Fibroblast of the aortic adventitia (primary cell): ENCODE results near the gene NPLOC4. TPM values are rescaled to one million over a fixed set of nuclear protein-coding genes. Genes with fewer than 3 reads are reported as not detected.
A peak's percentile ranks its signal among the peaks of the same experiment; 100 is the strongest.

Experiments
- DNase-seq: peaks from one replicate; pipeline ENCODE4 v3.0.0-alpha.2; 2010; ENCODE audit warnings: low read depth
- H3K4me3 ChIP-seq: 2 replicates; pipeline ENCODE4 v1.5.1; 2011; ENCODE audit warnings: low read depth, mild to moderate bottlenecking, control low read depth, low read length, moderate library complexity
- total RNA-seq: library from RNA; depleted of rRNA; stranded (reverse); fragments of >200 nt; gene quantifications from 2 replicates; pipeline ENCODE4 v1.2.3, GENCODE V29; 2012; ENCODE audit warnings: low replicate concordance
- TF ChIP-seq, protein P1 (sequence below): IDR thresholded peaks from 2 replicates; pipeline ENCODE4 v1.5.1; 2011; ENCODE audit warnings: mild to moderate bottlenecking, low read length, control low read depth, inconsistent platforms; ENCODE audit not compliant: insufficient read depth

NPLOC4 gene
- total RNA-seq, 1 donor: 60.3 TPM

DNA sequence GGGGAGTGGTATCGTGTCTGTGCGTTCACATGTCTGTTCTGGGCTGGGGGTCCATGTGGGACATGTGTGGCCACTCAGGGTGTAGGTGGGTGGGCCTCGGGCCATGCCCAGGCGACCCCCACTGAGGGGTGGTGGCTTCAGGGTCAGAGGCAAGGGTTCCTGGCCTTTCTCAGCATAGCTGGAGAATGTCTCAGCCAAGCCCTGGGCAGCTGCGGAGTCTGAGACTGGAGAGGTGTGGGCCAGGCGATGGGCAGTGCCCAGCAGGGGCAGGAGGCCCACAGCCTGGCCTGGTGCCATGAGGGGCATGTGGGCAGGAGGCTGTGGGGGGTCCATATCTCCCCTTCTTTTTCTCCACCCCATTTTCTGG lies 107.5 kb downstream of the NPLOC4 start:
- TF ChIP-seq, protein P1, sequence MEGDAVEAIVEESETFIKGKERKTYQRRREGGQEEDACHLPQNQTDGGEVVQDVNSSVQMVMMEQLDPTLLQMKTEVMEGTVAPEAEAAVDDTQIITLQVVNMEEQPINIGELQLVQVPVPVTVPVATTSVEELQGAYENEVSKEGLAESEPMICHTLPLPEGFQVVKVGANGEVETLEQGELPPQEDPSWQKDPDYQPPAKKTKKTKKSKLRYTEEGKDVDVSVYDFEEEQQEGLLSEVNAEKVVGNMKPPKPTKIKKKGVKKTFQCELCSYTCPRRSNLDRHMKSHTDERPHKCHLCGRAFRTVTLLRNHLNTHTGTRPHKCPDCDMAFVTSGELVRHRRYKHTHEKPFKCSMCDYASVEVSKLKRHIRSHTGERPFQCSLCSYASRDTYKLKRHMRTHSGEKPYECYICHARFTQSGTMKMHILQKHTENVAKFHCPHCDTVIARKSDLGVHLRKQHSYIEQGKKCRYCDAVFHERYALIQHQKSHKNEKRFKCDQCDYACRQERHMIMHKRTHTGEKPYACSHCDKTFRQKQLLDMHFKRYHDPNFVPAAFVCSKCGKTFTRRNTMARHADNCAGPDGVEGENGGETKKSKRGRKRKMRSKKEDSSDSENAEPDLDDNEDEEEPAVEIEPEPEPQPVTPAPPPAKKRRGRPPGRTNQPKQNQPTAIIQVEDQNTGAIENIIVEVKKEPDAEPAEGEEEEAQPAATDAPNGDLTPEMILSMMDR: no peak
- no peak for DNase-seq
- H3K4me3 ChIP-seq: no peak overlapping the region

GRCh38 chr17:81528651-81529436 lies 108.1 kb downstream of the NPLOC4 start:
- TF ChIP-seq, protein P1: no peak

DNA sequence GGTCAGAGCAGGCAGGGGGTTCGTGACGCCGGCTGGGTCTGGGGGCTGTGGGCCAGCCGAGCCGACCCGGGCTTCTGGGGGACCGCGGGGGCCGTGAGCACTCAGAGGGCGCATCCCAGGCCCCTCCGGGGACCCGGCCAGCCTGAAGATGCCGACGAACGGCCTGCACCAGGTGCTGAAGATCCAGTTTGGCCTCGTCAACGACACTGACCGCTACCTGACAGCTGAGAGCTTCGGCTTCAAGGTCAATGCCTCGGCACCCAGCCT lies 108.6 kb downstream of the NPLOC4 start:
- DNase-seq: no peak
- H3K4me3 ChIP-seq: no peak overlapping the region
- TF ChIP-seq, protein P1: no peak

More at GRCh38 chr17:81528651-81529436, 108.1 kb downstream of the NPLOC4 start:
- no peak overlapping the region for H3K4me3 ChIP-seq
- no peak for DNase-seq

DNA sequence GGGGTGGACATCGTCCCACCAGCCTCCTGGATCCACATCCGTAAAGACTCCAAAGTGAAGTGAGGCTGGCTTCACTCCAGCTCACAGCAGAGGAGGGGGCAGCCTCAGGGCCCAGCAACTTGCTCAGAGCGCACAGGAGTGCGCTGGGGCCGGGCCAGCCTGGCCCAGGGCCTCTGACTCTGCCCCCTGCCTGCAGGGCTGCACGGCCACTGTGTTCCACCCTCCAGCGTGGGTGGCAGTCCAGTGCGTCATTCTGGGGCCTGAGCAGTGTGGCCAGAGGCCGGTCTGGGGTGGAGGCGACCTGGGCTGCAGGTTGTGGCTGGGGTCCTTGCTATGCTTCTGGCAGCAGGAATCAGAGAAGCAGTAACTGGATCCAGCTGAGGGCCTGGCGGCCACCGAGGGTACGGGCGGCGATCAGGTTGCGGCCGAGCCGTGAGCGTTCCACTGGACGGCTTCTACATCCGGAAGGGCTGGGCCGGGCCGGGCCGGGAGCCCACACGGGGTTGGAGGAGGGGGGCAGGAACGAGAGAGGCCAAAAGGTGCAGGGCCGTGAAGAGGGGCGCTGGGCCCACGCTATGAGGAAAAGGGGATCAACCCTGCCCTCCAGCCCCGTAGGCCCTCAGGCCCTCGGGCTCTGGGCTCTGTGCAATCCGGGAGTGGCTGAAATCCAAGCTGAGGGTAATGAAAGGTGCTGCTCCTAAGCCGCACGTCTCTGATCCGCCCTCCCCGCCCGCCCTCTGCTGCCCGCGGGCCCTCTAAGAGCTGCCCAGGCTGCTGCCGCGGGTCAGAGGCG lies 109.1 kb downstream of the NPLOC4 start, which contains the start of gene FSCN2:
Gene FSCN2 (plus strand): TSS at position 787 of the 793 bp plus-strand sequence. CDS start 155 bp downstream, outside the sequence.
- DNase-seq: no peak
- TF ChIP-seq, protein P1: peak; percentile 47
- H3K4me3 ChIP-seq: no peak within 1 kb of the TSS

DNA sequence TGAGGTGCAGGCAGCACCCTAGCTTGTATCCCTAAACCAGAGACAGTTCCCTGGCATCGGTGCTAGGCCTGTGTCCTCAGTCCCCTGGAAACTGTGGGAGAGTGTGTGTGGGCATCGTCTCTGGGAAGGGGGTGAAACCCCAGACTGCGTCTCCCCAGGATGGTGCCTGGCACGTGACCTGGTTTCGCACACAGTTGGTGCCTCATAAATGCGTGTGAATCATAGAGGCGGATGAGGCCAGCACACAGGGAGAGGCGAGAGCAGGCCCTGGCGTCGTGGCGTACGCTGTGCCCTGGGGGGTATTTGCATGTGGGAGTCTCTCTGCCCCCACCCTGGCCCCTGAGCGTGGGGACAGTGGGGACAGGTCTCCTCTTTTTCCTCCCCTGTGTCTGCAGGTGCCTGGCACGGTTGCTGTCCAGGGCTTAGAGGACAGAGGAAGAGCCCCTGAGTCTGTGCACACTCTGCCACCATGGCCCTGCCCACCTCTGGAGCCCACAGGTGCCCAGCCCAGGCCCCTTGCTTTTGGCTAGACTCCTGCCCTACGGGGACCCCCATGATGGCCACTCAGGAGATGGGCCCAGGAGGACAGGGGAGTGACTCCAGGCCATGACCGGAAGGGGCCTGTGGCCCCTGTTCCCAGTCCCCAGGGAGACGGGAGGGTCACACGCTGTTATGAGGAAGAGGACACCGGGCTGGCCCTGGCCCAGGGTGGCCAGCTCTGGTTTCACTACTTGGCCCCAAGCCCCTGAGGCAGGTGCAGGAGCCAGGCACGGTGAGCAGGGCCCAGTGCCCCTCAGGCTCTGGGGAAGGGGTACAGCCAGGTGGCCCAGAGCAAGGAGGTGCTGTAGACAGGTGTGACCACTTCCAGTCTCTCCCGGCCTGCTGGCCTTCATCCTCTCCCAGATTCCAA lies 110.0 kb downstream of the NPLOC4 start:
- H3K4me3 ChIP-seq: no peak overlapping the region
- DNase-seq: no peak
- TF ChIP-seq, protein P1: no peak

- TF ChIP-seq, protein P1: no peak
- no peak for DNase-seq
Observed at GRCh38 chr17:81524865-81525159, 112.1 kb downstream of the NPLOC4 start.

More at GRCh38 chr17:81524865-81525159, 112.1 kb downstream of the NPLOC4 start:
- no peak overlapping the region for H3K4me3 ChIP-seq
